Transverse colon (tissue), 4 donors: ENCODE results near the gene REV1. TPM values are rescaled to one million over a fixed set of nuclear protein-coding genes. Genes with fewer than 3 reads are reported as not detected.

Experiments used
- DNase-seq: peaks from one replicate; pipeline ENCODE4 v3.0.0-alpha.2; 2019
- H3K27ac ChIP-seq, 4 donors: fragments of 200-600 bp; sonication (generic); 2 replicates each; pipeline ENCODE4 v1.5.1; 2016 to 2018; ENCODE audit warnings: inconsistent platforms in 4 of 4
- H3K27me3 ChIP-seq: fragments of 200-600 bp; sonication (generic); 2 replicates; pipeline ENCODE4 v1.5.1; 2017; ENCODE audit warnings: inconsistent platforms
- H3K36me3 ChIP-seq, 4 donors: fragments of 200-600 bp; sonication (generic); 2 replicates each; pipeline ENCODE4 v1.5.1; 2017 to 2019; ENCODE audit warnings: inconsistent platforms in 4 of 4
- H3K4me1 ChIP-seq, 4 donors: fragments of 200-600 bp; sonication (generic); 2 replicates each; pipeline ENCODE4 v1.5.1; 2017 to 2020; ENCODE audit warnings: inconsistent platforms in 4 of 4
- H3K4me3 ChIP-seq, 4 donors: fragments of 200-600 bp; sonication (generic); 1 replicate in 1 of 4; 2 replicates in 3 of 4; pipeline versions ENCODE4 v1.5.1 to v1.6.1; 2017 to 2019; ENCODE audit warnings: inconsistent platforms in 4 of 4
- H3K9me3 ChIP-seq, 2 donors: fragments of 200-600 bp; sonication (generic); 2 replicates each; pipeline ENCODE4 v1.5.1; 2017 to 2019; ENCODE audit warnings: inconsistent platforms in 2 of 2
- EP300 ChIP-seq: sonication (generic); formaldehyde crosslinking; IDR thresholded peaks from one replicate; pipeline ENCODE4 v1.6.1; 2017; ENCODE audit warnings: antibody characterized with exemption, low read depth
- POLR2A ChIP-seq: fragments of 450-650 bp; IDR thresholded peaks from one replicate; pipeline ENCODE4 v1.6.1; 2016; ENCODE audit warnings: antibody characterized with exemption, mild to moderate bottlenecking, moderate library complexity
- POLR2AphosphoS5 ChIP-seq, 3 donors: sonication (generic); formaldehyde crosslinking; IDR thresholded peaks; one replicate each; pipeline ENCODE4 v1.6.1; 2016; ENCODE audit warnings: antibody characterized with exemption in 3 of 3
- WGBS, 2 donors: methylation state at CpG; one replicate each; pipeline ENCODE4 v1.1.5; 2018; ENCODE audit warnings: low coverage in 1 of 2; 5-methylcytosine and 5-hydroxymethylcytosine counted together
- in situ Hi-C, 4 donors: fragments of 200-750 bp; cut with MboI; loops; one replicate each; pipeline versions ENCODE4 v1.15.0 to v1.15.1; 2017; ENCODE audit warnings: low sequenced_read_pairs in 3 of 4, low pct_ligation_motif_present in 1 of 4, low pct_unique_long_range_greater_than_20kb in 1 of 4
- intact Hi-C: fragments of 100-400 bp; cut with DNase I; formaldehyde crosslinking; loops from one replicate; pipeline ENCODE4 v1.15.1; 2023; ENCODE audit warnings: low total_unique reads
- total RNA-seq, 4 donors: library from RNA; depleted of rRNA; stranded (reverse); fragments of >200 nt; gene quantifications; one replicate each; pipeline ENCODE4 v1.1.0, GENCODE V29; 2016
- TF ChIP-seq, protein P1 (sequence below), 5 experiments: fragments of 200-600 bp in 3 of 5; fragments of 450-650 bp in 2 of 5; sonication (generic) in 3 of 5; IDR thresholded peaks; 1 replicate in 2 of 5; 2 replicates in 3 of 5; pipeline ENCODE4 v1.5.1; 2016 to 2017; ENCODE audit warnings: antibody characterized with exemption in 5 of 5, inconsistent platforms in 3 of 5, mild to moderate bottlenecking in 2 of 5, moderate library complexity in 1 of 5

Gene REV1
- total RNA-seq, 4 donors from 2014 or later: 23.2 to 199 (median 73.5) TPM

DNA sequence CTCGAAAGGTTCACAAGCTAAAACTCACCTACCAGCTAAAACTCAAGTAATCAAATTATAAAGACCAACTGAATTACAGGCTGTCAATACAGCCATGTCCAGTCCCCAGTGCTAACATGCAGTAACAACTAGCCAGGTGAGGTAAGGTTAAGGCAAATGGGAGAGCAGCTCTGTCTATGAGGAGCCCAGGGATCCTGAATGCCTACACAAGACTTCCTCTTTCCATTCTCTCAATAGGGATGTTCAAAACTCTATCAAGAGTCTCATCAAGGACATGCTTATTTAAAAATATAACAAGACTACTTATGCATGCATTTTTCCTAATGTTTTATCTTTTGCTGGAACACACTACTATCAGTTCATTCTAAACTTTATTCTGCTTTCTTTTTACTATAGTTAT is 20.4 kb downstream of the REV1 start:
- H3K9me3 ChIP-seq: no peaks in the 10 kb centered on the region
- 100% methylated on average over 1 of the region's 1 CpG for WGBS, 2 donors
- H3K27me3 ChIP-seq: no peaks in the 10 kb centered on the region
- DNase-seq: no peak
- peaks cover 6 to 30% (median 20%) of the 10 kb centered on the region in 4 donors for H3K4me1 ChIP-seq
- intact Hi-C loops (no loop called here), in situ Hi-C loops (no loop called here)
- no peak overlapping the region for H3K27ac ChIP-seq
- no peaks in the 10 kb centered on the region for H3K36me3 ChIP-seq
- no peak for TF ChIP-seq EP300
- no peak for TF ChIP-seq POLR2A
- no peak for TF ChIP-seq POLR2AphosphoS5 (IDR thresholded peaks at IDR 0.05)
- TF ChIP-seq, protein P1, sequence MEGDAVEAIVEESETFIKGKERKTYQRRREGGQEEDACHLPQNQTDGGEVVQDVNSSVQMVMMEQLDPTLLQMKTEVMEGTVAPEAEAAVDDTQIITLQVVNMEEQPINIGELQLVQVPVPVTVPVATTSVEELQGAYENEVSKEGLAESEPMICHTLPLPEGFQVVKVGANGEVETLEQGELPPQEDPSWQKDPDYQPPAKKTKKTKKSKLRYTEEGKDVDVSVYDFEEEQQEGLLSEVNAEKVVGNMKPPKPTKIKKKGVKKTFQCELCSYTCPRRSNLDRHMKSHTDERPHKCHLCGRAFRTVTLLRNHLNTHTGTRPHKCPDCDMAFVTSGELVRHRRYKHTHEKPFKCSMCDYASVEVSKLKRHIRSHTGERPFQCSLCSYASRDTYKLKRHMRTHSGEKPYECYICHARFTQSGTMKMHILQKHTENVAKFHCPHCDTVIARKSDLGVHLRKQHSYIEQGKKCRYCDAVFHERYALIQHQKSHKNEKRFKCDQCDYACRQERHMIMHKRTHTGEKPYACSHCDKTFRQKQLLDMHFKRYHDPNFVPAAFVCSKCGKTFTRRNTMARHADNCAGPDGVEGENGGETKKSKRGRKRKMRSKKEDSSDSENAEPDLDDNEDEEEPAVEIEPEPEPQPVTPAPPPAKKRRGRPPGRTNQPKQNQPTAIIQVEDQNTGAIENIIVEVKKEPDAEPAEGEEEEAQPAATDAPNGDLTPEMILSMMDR (IDR thresholded peaks at IDR 0.05): no peak
- no peak overlapping the region for H3K4me3 ChIP-seq

GRCh38 chr2:99468155-99468554 is 21.7 kb downstream of the REV1 start:
- DNase-seq: no peak
- Histone ChIP-seq H3K27me3 (no peaks in the 10 kb centered on the region), H3K4me1 (peaks cover 6 to 19% (median 15%) of the 10 kb centered on the region in 4 donors), H3K9me3 (no peaks in the 10 kb centered on the region), H3K4me3 (no peak overlapping the region), H3K36me3 (no peaks in the 10 kb centered on the region), H3K27ac (no peak overlapping the region)
- TF ChIP-seq EP300: no peak
- no peak for TF ChIP-seq POLR2A
- TF ChIP-seq, protein P1 (IDR thresholded peaks at IDR 0.05): no peak
- TF ChIP-seq POLR2AphosphoS5 (IDR thresholded peaks at IDR 0.05): no peak
- WGBS, 2 donors: 92 to 100% methylated on average over 3 to 4 of the region's 4 CpGs
- in situ Hi-C loops: no loop called here
- intact Hi-C loops: no loop called here

- intact Hi-C loops: no loop called here
- no peak for DNase-seq
- no peaks in the 10 kb centered on the region for H3K27me3 ChIP-seq
- H3K27ac ChIP-seq: no peak overlapping the region
- peaks cover 0 to 2% (median 0%) of the 10 kb centered on the region in 4 donors for H3K36me3 ChIP-seq
- no peak for TF ChIP-seq POLR2AphosphoS5 (IDR thresholded peaks at IDR 0.05)
- TF ChIP-seq POLR2A: no peak
- TF ChIP-seq, protein P1 (IDR thresholded peaks at IDR 0.05): no peak
- no peak for TF ChIP-seq EP300
- 99 to 100% methylated on average over 3 of the region's 3 CpGs for WGBS, 2 donors
- in situ Hi-C loops: no loop called here
- peaks cover 0 to 11% (median 7%) of the 10 kb centered on the region in 4 donors for H3K4me1 ChIP-seq
- H3K4me3 ChIP-seq: no peak overlapping the region
- no peaks in the 10 kb centered on the region for H3K9me3 ChIP-seq
Measured at GRCh38 chr2:99467390-99467789, 22.4 kb downstream of the REV1 start.

GRCh38 chr2:99461828-99462483 is 27.9 kb downstream of the REV1 start:
- H3K27ac ChIP-seq: no peak overlapping the region
- DNase-seq: no peak
- H3K4me1 ChIP-seq: no peaks in the 10 kb centered on the region
- no peaks in the 10 kb centered on the region for H3K9me3 ChIP-seq
- no peak overlapping the region for H3K4me3 ChIP-seq
- H3K36me3 ChIP-seq: peaks cover 0 to 23% (median 12%) of the 10 kb centered on the region in 4 donors
- TF ChIP-seq EP300: no peak
- no peak for TF ChIP-seq POLR2A
- TF ChIP-seq, protein P1 (IDR thresholded peaks at IDR 0.05): no peak
- TF ChIP-seq POLR2AphosphoS5 (IDR thresholded peaks at IDR 0.05): no peak
- in situ Hi-C loops (no loop called here), intact Hi-C loops (no loop called here)
- 94 to 97% methylated on average over 4 of the region's 4 CpGs for WGBS, 2 donors
- H3K27me3 ChIP-seq: no peaks in the 10 kb centered on the region
